Neuronal stem cell (in vitro differentiated cells): Measurements from ENCODE around the gene RNF180.

Source experiments
- DNase-seq: peaks from one replicate; pipeline ENCODE4 v3.0.0-alpha.2; 2013; ENCODE audit warnings: low spot score
- H2AFZ ChIP-seq: one replicate; pipeline ENCODE4 v1.6.1; 2013; ENCODE audit warnings: mild to moderate bottlenecking, low read length, inconsistent platforms
- H2AK5ac ChIP-seq: 2 replicates; pipeline ENCODE4 v1.6.1; 2013; ENCODE audit warnings: low read depth, mild to moderate bottlenecking, inconsistent platforms, low read length, moderate library complexity, mixed read lengths
- H2BK120ac ChIP-seq: 2 replicates; pipeline ENCODE4 v1.6.1; 2013; ENCODE audit warnings: low read depth, mild to moderate bottlenecking, inconsistent platforms, low read length, moderate library complexity, mixed read lengths
- H2BK12ac ChIP-seq: one replicate; pipeline ENCODE4 v1.6.1; 2013; ENCODE audit warnings: low read length, inconsistent platforms
- H2BK15ac ChIP-seq: 2 replicates; pipeline ENCODE4 v1.6.1; 2013; ENCODE audit warnings: mild to moderate bottlenecking, low read length, inconsistent platforms, mixed read lengths
- H2BK5ac ChIP-seq: one replicate; pipeline ENCODE4 v1.6.1; 2013; ENCODE audit warnings: inconsistent platforms, mild to moderate bottlenecking, low read length, moderate library complexity
- H3K14ac ChIP-seq: one replicate; pipeline ENCODE4 v1.6.1; 2013; ENCODE audit warnings: low read length, inconsistent platforms
- H3K18ac ChIP-seq: 2 replicates; pipeline ENCODE4 v1.6.1; 2013; ENCODE audit warnings: low read length, inconsistent platforms
- H3K23ac ChIP-seq: 2 replicates; pipeline ENCODE4 v1.6.1; 2013; ENCODE audit warnings: low read depth, mild to moderate bottlenecking, mixed read lengths, low read length, inconsistent platforms; ENCODE audit not compliant: poor library complexity
- H3K27ac ChIP-seq: replicated peaks from 3 replicates; pipeline ENCODE4 v1.5.1; 2013; ENCODE audit warnings: low read length, inconsistent platforms
- H3K27me3 ChIP-seq, 3 experiments: 2 replicates each; pipeline ENCODE4 v1.6.1; 2013; ENCODE audit warnings: low read length in 3 of 3, mild to moderate bottlenecking in 2 of 3, inconsistent platforms in 1 of 3, low read depth in 1 of 3, mixed read lengths in 1 of 3, moderate library complexity in 1 of 3; ENCODE audit not compliant: control insufficient read depth in 3 of 3, insufficient read depth in 3 of 3
- H3K36me3 ChIP-seq, 2 donors: replicated peaks in 1 of 2; 2 replicates each; pipeline ENCODE4 v1.6.1; 2013; ENCODE audit warnings: low read length in 2 of 2; ENCODE audit not compliant: control insufficient read depth in 2 of 2, insufficient read depth in 2 of 2
- H3K4ac ChIP-seq: 2 replicates; pipeline ENCODE4 v1.6.1; 2013; ENCODE audit warnings: inconsistent platforms, mild to moderate bottlenecking, low read length, moderate library complexity
- H3K4me1 ChIP-seq, 2 donors: 1 replicate in 1 of 2; 2 replicates in 1 of 2; pipeline ENCODE4 v1.6.1; 2013; ENCODE audit warnings: low read length in 2 of 2, low read depth in 1 of 2; ENCODE audit not compliant: control insufficient read depth in 2 of 2, insufficient read depth in 1 of 2
- H3K4me2 ChIP-seq: one replicate; pipeline ENCODE4 v1.6.1; 2013; ENCODE audit warnings: mild to moderate bottlenecking, low read length, inconsistent platforms; ENCODE audit not compliant: insufficient read depth, poor library complexity, severe bottlenecking
- H3K4me3 ChIP-seq, 2 donors: 2 replicates each; pipeline ENCODE4 v1.5.1; 2013; ENCODE audit warnings: low read length in 2 of 2, mild to moderate bottlenecking in 2 of 2, inconsistent platforms in 1 of 2, moderate library complexity in 1 of 2
- H3K79me1 ChIP-seq: one replicate; pipeline ENCODE4 v1.6.1; 2013; ENCODE audit warnings: low read depth, mild to moderate bottlenecking, inconsistent platforms, low read length, moderate library complexity
- H3K9ac ChIP-seq: one replicate; pipeline ENCODE4 v1.6.1; 2013; ENCODE audit warnings: mild to moderate bottlenecking, low read depth, low read length, inconsistent platforms; ENCODE audit not compliant: poor library complexity
- H3K9me3 ChIP-seq, 2 donors: replicated peaks in 1 of 2; 2 replicates each; pipeline versions ENCODE3 to v1.6.1; 2013; ENCODE audit warnings: low read length in 2 of 2, mild to moderate bottlenecking in 2 of 2, inconsistent platforms in 1 of 2, low read depth in 1 of 2, mixed read lengths in 1 of 2, moderate library complexity in 1 of 2; ENCODE audit not compliant: control insufficient read depth in 2 of 2, insufficient read depth in 1 of 2
- H4K8ac ChIP-seq: one replicate; pipeline ENCODE4 v1.6.1; 2013; ENCODE audit warnings: low read depth, mild to moderate bottlenecking, inconsistent platforms, low read length, moderate library complexity
- H4K91ac ChIP-seq: one replicate; pipeline ENCODE4 v1.6.1; 2013; ENCODE audit warnings: low read length, low read depth, mild to moderate bottlenecking, inconsistent platforms; ENCODE audit not compliant: poor library complexity
- WGBS, 2 donors: extraction: QIAGEN DNeasy Blood & Tissue Kit; methylation state at CpG; one replicate each; pipeline ENCODE4 v1.1.7; 2013; ENCODE audit warnings: missing lambda C conversion rate in 2 of 2, mixed read lengths in 1 of 2; ENCODE audit not compliant: insufficient read length in 2 of 2, insufficient replicate concordance in 1 of 2; ENCODE audit errors: extremely low coverage in 2 of 2; 5-methylcytosine and 5-hydroxymethylcytosine counted together

Gene RNF180

GRCh38 chr5:64298586-64298985 lies 132.9 kb downstream of the RNF180 start:
- Histone ChIP-seq H3K14ac (no peak overlapping the region), H3K27ac (no peak overlapping the region), H2BK5ac (no peak overlapping the region), H3K4me2 (no peak overlapping the region), H3K23ac (no peak overlapping the region), H2BK15ac (no peak overlapping the region), H3K4ac (no peak overlapping the region), H2AFZ (no peak overlapping the region), H4K91ac (no peak overlapping the region), H3K4me1 (no peaks in the 10 kb centered on the region), H3K79me1 (no peaks in the 10 kb centered on the region), H3K9ac (no peak overlapping the region), H3K36me3 (no peaks in the 10 kb centered on the region), H3K27me3 (no peaks in the 10 kb centered on the region), H3K4me3 (no peak overlapping the region), H2BK120ac (no peak overlapping the region), H2BK12ac (no peak overlapping the region), H3K9me3 (no peaks in the 10 kb centered on the region), H4K8ac (no peak overlapping the region), H3K18ac (no peak overlapping the region), H2AK5ac (no peak overlapping the region)
- no CpG with 5 or more reads among the region's 1 CpG for WGBS, 2 donors
- no peak for DNase-seq

DNA sequence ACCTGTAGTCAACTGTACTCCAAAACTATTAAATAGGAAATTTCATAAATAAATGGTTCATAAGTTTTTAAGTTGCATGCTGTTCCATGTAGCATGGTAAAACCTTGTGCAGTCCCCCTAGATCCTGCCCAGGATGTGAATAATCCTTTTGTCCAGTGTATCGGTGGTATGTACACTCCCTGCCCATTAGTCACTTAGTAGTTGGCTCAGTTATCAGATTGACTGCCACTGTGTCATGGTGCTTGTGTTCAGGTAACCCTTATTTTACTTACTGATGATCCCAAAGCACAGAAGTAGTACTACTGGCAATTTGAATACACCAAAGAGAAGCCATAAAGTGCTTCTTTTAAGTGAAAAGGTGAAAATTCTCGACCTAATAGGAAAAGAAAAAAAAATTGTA lies 134.2 kb downstream of the RNF180 start:
- Histone ChIP-seq H3K9me3 (no peaks in the 10 kb centered on the region), H2AFZ (no peak overlapping the region), H3K14ac (no peak overlapping the region), H2BK120ac (no peak overlapping the region), H3K27ac (no peak overlapping the region), H2BK5ac (no peak overlapping the region), H3K4me3 (no peak overlapping the region), H3K27me3 (no peaks in the 10 kb centered on the region), H4K8ac (no peak overlapping the region), H3K36me3 (no peaks in the 10 kb centered on the region), H3K4me1 (no peaks in the 10 kb centered on the region), H3K23ac (no peak overlapping the region), H4K91ac (no peak overlapping the region), H3K4me2 (no peak overlapping the region), H3K9ac (no peak overlapping the region), H2BK12ac (no peak overlapping the region), H3K18ac (no peak overlapping the region), H2BK15ac (no peak overlapping the region), H3K79me1 (no peaks in the 10 kb centered on the region), H2AK5ac (no peak overlapping the region), H3K4ac (no peak overlapping the region)
- no CpG with 5 or more reads among the region's 2 CpGs for WGBS, 2 donors
- no peak for DNase-seq

DNA sequence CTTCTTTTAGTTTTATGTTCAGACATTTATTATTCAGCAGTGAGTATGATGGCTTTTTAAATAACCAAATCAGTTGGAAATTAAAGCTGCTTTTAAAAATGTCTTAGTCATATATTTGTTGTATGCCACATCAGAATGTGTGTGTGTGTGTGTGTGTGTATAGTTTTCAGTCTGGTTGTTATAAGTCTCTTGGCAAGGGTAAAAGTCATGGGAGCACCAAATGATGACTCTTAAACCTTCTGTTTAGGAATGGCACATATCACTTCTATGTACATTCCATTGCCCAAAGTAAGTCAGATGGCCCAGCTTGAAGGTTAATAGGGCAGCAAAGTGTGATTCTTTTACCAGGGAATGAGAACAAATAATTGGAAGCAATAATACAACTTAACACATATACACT lies 135.9 kb downstream of the RNF180 start:
- no peak overlapping the region for H3K23ac ChIP-seq
- H3K18ac ChIP-seq, result no peak overlapping the region
- H3K14ac ChIP-seq, result no peak overlapping the region
- no peak overlapping the region for H3K4ac ChIP-seq
- no peaks in the 10 kb centered on the region for H3K9me3 ChIP-seq
- H2BK15ac ChIP-seq, result no peak overlapping the region
- no peak overlapping the region for H3K9ac ChIP-seq
- H3K79me1 ChIP-seq, result no peaks in the 10 kb centered on the region
- no peak overlapping the region for H3K27ac ChIP-seq
- no peak overlapping the region for H4K8ac ChIP-seq
- H2BK12ac ChIP-seq, result no peak overlapping the region
- no peak overlapping the region for H2BK120ac ChIP-seq
- no peak overlapping the region for H4K91ac ChIP-seq
- no peak overlapping the region for H3K4me3 ChIP-seq
- H2BK5ac ChIP-seq, result no peak overlapping the region
- DNase-seq, result no peak
- H2AK5ac ChIP-seq, result no peak overlapping the region
- no peaks in the 10 kb centered on the region for H3K27me3 ChIP-seq
- no peaks in the 10 kb centered on the region for H3K4me1 ChIP-seq
- H2AFZ ChIP-seq, result no peak overlapping the region
- H3K4me2 ChIP-seq, result no peak overlapping the region
- H3K36me3 ChIP-seq, result no peaks in the 10 kb centered on the region

DNA sequence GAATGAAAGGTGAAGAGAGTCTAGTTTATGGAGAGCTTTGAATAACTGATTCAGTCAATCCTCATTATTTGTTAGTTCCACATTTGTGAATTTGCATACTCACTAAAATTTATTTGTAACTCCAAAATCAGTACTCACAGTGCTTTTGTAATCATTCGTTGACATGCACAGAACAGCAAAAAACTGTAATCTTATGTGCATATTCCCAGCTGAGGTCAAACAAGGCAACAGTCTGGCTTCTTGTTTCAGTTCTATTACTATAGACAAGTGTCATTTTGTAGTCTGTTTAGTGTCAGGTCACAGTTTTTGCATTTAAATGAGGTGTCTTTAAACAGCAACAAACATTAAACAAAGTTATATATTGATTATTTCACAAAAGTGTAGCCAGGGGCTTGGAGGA lies 142.5 kb downstream of the RNF180 start:
- no peak overlapping the region for H3K4me2 ChIP-seq
- H4K8ac ChIP-seq, result no peak overlapping the region
- no peak for DNase-seq

More for the DNA sequence above, 142.5 kb downstream of the RNF180 start:
- no peak overlapping the region for H3K18ac ChIP-seq
- peaks cover 0 to 2% of the 10 kb centered on the region in 2 donors for H3K4me1 ChIP-seq
- no peak overlapping the region for H2BK12ac ChIP-seq
- no peak overlapping the region for H3K23ac ChIP-seq
- H3K9me3 ChIP-seq, result no peaks in the 10 kb centered on the region
- H2AK5ac ChIP-seq, result no peak overlapping the region
- no peak overlapping the region for H4K91ac ChIP-seq
- no peak overlapping the region for H2BK15ac ChIP-seq
- no peak overlapping the region for H3K4me3 ChIP-seq
- H2BK120ac ChIP-seq, result no peak overlapping the region
- no peaks in the 10 kb centered on the region for H3K27me3 ChIP-seq
- no peak overlapping the region for H3K4ac ChIP-seq
- no peak overlapping the region for H3K9ac ChIP-seq
- H2AFZ ChIP-seq, result no peak overlapping the region
- no peak overlapping the region for H2BK5ac ChIP-seq
- H3K36me3 ChIP-seq, result no peaks in the 10 kb centered on the region
- no peak overlapping the region for H3K14ac ChIP-seq
- H3K27ac ChIP-seq, result no peak overlapping the region
- no CpG with 5 or more reads among the region's 1 CpG for WGBS, 2 donors
- H3K79me1 ChIP-seq, result no peaks in the 10 kb centered on the region
